GM12891 (cell line): ENCODE results near the gene HHIP.

Source experiments
- DNase-seq: peaks from one replicate; pipeline ENCODE4 v3.0.0; 2011; ENCODE audit warnings: low spot score; ENCODE audit not compliant: insufficient read length
- FAIRE-seq: peaks from 2 replicates; lab custom pipeline; 2011; peaks lifted over from hg19 to GRCh38; lab: Jason Lieb, UNC
- PAX5 ChIP-seq: IDR thresholded peaks from 2 replicates; pipeline ENCODE4 v1.6.1; 2011; ENCODE audit warnings: low read length, moderate library complexity, mild to moderate bottlenecking; ENCODE audit not compliant: insufficient read depth, severe bottlenecking
- POLR2A ChIP-seq: IDR thresholded peaks from 2 replicates; pipeline ENCODE4 v1.6.1; 2011; ENCODE audit warnings: low read depth, low read length, control low read depth
- POLR2AphosphoS5 ChIP-seq: IDR thresholded peaks from 2 replicates; pipeline ENCODE4 v1.6.1; 2011; ENCODE audit warnings: low read depth, low read length, control low read depth
- POU2F2 ChIP-seq: IDR thresholded peaks from 2 replicates; pipeline ENCODE4 v1.6.1; 2011; ENCODE audit warnings: low read depth, mild to moderate bottlenecking, control low read depth, low read length, moderate library complexity
- SPI1 ChIP-seq: IDR thresholded peaks from 2 replicates; pipeline ENCODE4 v1.6.1; 2011; ENCODE audit warnings: low read depth, low read length, control low read depth
- TAF1 ChIP-seq: IDR thresholded peaks from 2 replicates; pipeline ENCODE4 v1.6.1; 2011; ENCODE audit warnings: low read depth, low read length, control low read depth

HHIP gene

GRCh38 chr4:144718958-144719512 lies 73.1 kb downstream of the HHIP start:
- no peak for TF ChIP-seq TAF1
- no peak for TF ChIP-seq POLR2AphosphoS5
- no peak for TF ChIP-seq POU2F2
- TF ChIP-seq SPI1, result no peak
- TF ChIP-seq PAX5, result no peak
- TF ChIP-seq POLR2A, result no peak
- DNase-seq, result no peak
- FAIRE-seq, result no peak

- FAIRE-seq, result no peak
- no peak for DNase-seq
- TF ChIP-seq PAX5 (no peak), POLR2A (no peak), TAF1 (no peak), POU2F2 (no peak), POLR2AphosphoS5 (no peak), SPI1 (no peak)
These were observed 74.5 kb downstream of the HHIP start for GRCh38 chr4:144720491-144720890.

GRCh38 chr4:144721994-144722393 lies 76.0 kb downstream of the HHIP start:
- no peak for DNase-seq
- TF ChIP-seq SPI1 (no peak), POLR2A (no peak), TAF1 (no peak), POU2F2 (no peak), POLR2AphosphoS5 (no peak), PAX5 (no peak)
- no peak for FAIRE-seq

GRCh38 chr4:144723471-144723870 lies 77.5 kb downstream of the HHIP start:
- DNase-seq (no peak), FAIRE-seq (no peak)
- TF ChIP-seq POLR2A (no peak), PAX5 (no peak), POLR2AphosphoS5 (no peak), TAF1 (no peak), POU2F2 (no peak), SPI1 (no peak)

GRCh38 chr4:144729175-144729574 lies 83.2 kb downstream of the HHIP start:
- DNase-seq (no peak), FAIRE-seq (no peak)
- TF ChIP-seq POU2F2, result no peak
- TF ChIP-seq SPI1, result no peak
- TF ChIP-seq TAF1, result no peak
- TF ChIP-seq PAX5, result no peak
- TF ChIP-seq POLR2AphosphoS5, result no peak
- no peak for TF ChIP-seq POLR2A

GRCh38 chr4:144732584-144733428 lies 86.8 kb downstream of the HHIP start:
- FAIRE-seq, result no peak
- DNase-seq, result no peak

GRCh38 chr4:144733566-144733965 lies 87.6 kb downstream of the HHIP start:
- no peak for FAIRE-seq
- TF ChIP-seq TAF1, result no peak
- TF ChIP-seq PAX5, result no peak
- TF ChIP-seq SPI1, result no peak
- TF ChIP-seq POLR2AphosphoS5, result no peak
- no peak for TF ChIP-seq POLR2A
- TF ChIP-seq POU2F2, result no peak
- no peak for DNase-seq

More at GRCh38 chr4:144732584-144733428, 86.8 kb downstream of the HHIP start:
- TF ChIP-seq SPI1 (no peak), PAX5 (no peak), POLR2AphosphoS5 (no peak), POLR2A (no peak)

- TF ChIP-seq TAF1 (no peak), PAX5 (no peak), POLR2AphosphoS5 (no peak), SPI1 (no peak), POU2F2 (no peak), POLR2A (no peak)
- no peak for FAIRE-seq
- no peak for DNase-seq
These were observed 88.6 kb downstream of the HHIP start for GRCh38 chr4:144734522-144734921.

- DNase-seq (no peak), FAIRE-seq (no peak)
- no peak for TF ChIP-seq POU2F2
- TF ChIP-seq PAX5, result no peak
- TF ChIP-seq POLR2A, result no peak
- TF ChIP-seq POLR2AphosphoS5, result no peak
- no peak for TF ChIP-seq TAF1
- no peak for TF ChIP-seq SPI1
These were observed 92.7 kb downstream of the HHIP start for GRCh38 chr4:144738649-144739048.
